Adipocyte (in vitro differentiated cells): ENCODE results near the gene PXN.
"Not testable (repeated sequence)": the region's sequence is repeated elsewhere in the genome, so short reads cannot be mapped to it uniquely, and the experiment has no call there.

ENCODE experiments used
- DNase-seq: peaks from one replicate; pipeline ENCODE4 v3.0.0-alpha.2; 2015; ENCODE audit warnings: low read depth
- H3K27me3 ChIP-seq: replicated peaks from 2 replicates; pipeline ENCODE4 v1.7.0; 2013; ENCODE audit warnings: mild to moderate bottlenecking, low read length, moderate library complexity; ENCODE audit not compliant: control insufficient read depth, insufficient read depth
- H3K36me3 ChIP-seq: 2 replicates; pipeline ENCODE4 v1.7.0; 2013; ENCODE audit warnings: low read length, mild to moderate bottlenecking, moderate library complexity; ENCODE audit not compliant: control insufficient read depth, insufficient read depth, severe bottlenecking
- H3K4me1 ChIP-seq: 2 replicates; pipeline ENCODE4 v1.7.0; 2013; ENCODE audit warnings: mild to moderate bottlenecking, low read length, moderate library complexity; ENCODE audit not compliant: control insufficient read depth, insufficient read depth
- H3K4me3 ChIP-seq: 2 replicates; pipeline ENCODE4 v1.7.0; 2013; ENCODE audit warnings: mild to moderate bottlenecking, low read length, moderate library complexity
- H3K9ac ChIP-seq: 2 replicates; pipeline ENCODE4 v1.7.0; 2013; ENCODE audit warnings: mild to moderate bottlenecking, low read length, moderate library complexity
- H3K9me3 ChIP-seq: 2 replicates; pipeline ENCODE4 v1.7.0; 2013; ENCODE audit warnings: mild to moderate bottlenecking, low read length, moderate library complexity; ENCODE audit not compliant: control insufficient read depth

PXN gene

DNA sequence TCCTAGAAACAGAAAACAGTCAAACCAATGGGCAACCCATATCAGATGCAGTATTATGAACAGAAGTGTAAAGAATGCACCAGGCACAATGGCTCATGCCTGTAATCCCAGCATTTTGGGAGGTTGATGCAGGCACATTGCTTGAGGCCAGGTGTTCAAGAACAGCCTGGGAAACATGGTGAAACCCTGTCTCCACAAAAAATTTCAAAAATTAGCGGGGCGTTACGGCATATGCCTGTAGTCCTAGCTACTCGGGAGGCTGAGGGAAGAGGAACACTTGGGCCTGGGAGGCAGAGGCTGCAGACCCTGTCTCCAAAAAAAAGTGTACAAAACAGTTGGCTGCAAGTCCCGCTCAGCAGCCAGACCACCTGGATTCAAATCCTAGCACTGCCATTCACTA is 4.9 kb downstream of the PXN start:
- DNase-seq = no peak
- no peak overlapping the region for H3K4me3 ChIP-seq
- no peaks in the 10 kb centered on the region for H3K27me3 ChIP-seq
- no peaks in the 10 kb centered on the region for H3K36me3 ChIP-seq
- H3K9ac ChIP-seq = no peak overlapping the region
- no peaks in the 10 kb centered on the region for H3K9me3 ChIP-seq
- H3K4me1 ChIP-seq = peaks cover 77% of the 10 kb centered on the region

DNA sequence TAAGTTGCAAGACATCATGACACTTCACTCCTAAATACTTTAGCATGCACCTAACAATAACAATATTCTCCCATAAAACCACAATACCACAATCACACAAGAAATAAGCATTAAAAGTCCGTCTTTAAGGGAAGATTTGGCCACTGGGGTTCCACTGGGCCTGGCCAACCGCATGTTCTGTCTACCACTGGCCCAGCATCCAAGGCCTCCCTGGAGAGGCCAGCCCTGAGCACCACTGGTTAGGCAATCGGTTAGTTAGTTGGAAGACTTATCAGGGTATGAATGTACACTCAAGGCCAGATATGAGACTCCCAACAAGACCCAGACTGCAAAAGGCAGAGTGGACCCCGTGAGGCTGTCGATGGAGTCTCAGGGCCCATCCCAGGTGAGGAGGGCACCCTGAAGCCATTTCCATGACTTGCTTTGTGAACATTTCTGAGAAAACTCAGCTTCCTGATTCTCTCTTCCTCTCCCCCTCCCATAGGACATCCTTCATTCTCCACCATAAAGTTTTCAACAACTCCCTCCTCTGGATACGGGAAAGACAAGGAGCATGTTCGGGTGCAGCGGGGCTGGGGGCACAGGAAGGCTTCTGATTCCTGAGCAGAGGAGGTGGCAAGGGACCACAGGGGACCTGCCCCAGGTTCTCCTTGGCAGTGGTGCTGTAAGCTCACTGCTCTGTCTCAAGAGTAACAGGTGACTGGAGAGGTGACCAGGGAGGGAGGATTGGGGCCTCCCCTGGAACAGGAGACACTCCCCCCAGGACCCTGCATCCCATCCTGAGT is 5.9 kb downstream of the PXN start:
- H3K9ac ChIP-seq = peak overlapping the region; percentile 58
- peaks cover 5% of the 10 kb centered on the region for H3K36me3 ChIP-seq
- H3K4me1 ChIP-seq = peaks cover 77% of the 10 kb centered on the region
- H3K27me3 ChIP-seq = no peaks in the 10 kb centered on the region
- H3K9me3 ChIP-seq = no peaks in the 10 kb centered on the region
- H3K4me3 ChIP-seq = peak overlapping the region; percentile 32
- DNase-seq = no peak

DNA sequence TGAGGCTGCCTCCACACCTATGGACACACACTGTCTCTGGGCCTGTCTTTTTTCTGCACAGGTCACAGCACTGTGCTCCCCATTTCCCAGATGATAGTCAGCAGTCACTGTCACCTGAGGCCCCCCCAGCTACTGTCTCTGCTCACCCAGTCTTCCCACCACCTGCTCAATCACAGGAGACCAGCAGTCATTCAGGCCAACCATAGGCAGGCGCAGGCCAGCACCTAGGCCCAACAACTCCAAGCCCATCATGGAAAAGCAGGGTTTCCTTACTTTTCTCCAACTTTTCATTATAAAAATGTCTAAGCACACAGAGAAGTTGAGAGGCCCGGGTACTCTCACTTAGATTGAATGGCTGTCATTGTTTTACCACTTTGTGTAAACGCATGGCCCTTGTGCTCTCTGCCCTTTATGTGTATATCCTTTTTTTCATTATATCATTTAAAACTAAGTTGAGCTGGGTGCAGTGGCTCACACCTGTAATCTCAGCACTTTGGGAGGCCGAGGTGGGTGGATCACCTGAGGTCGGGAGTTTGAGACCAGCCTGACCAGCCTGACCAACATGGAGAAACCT is 7.1 kb downstream of the PXN start:
- DNase-seq = no peak
- Histone ChIP-seq H3K4me3 (no peak overlapping the region), H3K4me1 (peaks cover 65% of the 10 kb centered on the region), H3K9ac (no peak overlapping the region), H3K36me3 (peaks cover 9% of the 10 kb centered on the region), H3K9me3 (no peaks in the 10 kb centered on the region), H3K27me3 (no peaks in the 10 kb centered on the region)

DNA sequence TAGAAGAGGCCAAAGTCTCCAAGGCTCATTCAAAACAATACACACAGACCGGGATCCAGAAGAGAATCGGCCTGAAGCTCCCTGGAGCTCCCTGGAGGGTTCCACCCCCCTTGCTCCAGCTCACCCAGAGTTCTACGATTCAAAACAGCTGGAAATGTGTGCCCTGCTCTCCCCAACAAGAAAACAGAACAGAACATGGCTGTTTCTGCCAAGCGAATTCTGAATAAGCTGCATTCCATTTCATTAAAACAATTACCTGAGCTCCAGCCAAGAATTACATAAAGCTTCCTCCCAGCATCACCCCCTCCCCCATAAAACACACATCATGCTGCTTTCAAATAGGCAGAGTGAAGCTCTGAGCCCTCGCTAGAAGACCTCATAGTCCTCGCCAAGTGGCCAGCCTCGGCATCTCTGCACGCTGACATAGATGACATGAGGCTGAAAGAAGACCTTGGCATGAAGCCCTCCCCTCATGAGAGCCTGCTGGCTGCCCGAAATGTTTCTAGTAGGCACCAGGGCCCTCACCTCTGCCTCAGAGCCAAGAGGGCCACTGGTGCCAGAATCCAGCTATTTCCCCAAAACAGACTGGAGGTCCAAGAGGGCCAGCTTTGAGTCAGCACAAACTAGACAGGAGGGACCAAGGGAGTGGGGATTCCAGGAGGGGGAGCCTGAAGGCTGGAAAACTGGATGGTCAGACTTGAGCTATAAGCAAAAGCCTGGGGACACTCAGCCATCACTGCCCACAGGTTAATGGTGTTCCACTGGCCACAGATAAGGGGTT is 8.3 kb downstream of the PXN start:
- H3K4me1 ChIP-seq = peaks cover 62% of the 10 kb centered on the region
- H3K9me3 ChIP-seq = no peaks in the 10 kb centered on the region
- H3K27me3 ChIP-seq = no peaks in the 10 kb centered on the region
- DNase-seq = peak; percentile 92
- H3K36me3 ChIP-seq = peaks cover 9% of the 10 kb centered on the region
- peak overlapping the region; percentile 12 for H3K4me3 ChIP-seq
- H3K9ac ChIP-seq = peak overlapping the region; percentile 66

DNA sequence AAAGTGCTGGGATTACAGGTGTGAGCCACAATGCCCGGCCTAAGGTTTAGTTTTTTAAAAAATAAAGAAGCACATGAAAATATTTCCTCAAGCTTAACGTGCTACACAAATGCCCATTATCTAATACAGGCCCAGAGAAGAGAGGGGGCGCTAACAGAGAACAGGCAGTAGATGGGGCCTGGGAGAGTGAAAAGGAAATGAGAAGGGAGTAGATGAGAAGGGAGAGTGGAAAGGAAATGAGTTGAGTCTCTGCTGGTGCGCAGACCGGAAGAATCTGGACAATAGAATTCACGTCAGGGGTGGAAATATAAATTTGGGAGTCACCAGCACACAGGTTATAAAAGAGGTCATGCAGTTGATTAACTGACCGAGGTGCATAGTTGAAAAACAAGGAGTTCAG is 10.7 kb downstream of the PXN start:
- H3K27me3 ChIP-seq = no peaks in the 10 kb centered on the region
- H3K4me3 ChIP-seq = no peak overlapping the region
- no peaks in the 10 kb centered on the region for H3K9me3 ChIP-seq
- DNase-seq = no peak
- peaks cover 60% of the 10 kb centered on the region for H3K4me1 ChIP-seq
- no peak overlapping the region for H3K9ac ChIP-seq
- peaks cover 9% of the 10 kb centered on the region for H3K36me3 ChIP-seq

DNA sequence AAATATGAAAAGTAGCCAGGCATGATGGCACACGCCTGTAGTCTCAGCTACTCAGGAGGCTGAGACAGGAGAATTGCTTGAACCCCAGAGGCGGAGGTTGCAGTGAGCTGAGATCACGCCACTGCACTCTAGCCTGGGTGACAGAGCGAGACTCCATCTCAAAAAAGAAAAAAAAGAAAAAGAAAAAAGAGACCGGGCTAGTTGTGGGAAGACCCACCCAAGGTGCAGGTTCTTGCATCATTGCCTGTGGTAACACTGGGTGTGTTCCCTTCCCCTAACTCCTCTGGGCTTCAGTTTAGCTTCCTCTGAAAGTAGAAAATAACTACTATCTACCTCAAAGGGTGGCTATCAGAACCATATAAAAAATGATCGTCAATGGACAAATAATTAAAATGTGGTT is 12.2 kb downstream of the PXN start:
- DNase-seq = peak; percentile 45
- H3K4me1 ChIP-seq = peaks cover 59% of the 10 kb centered on the region
- H3K36me3 ChIP-seq, H3K27me3 ChIP-seq, H3K4me3 ChIP-seq, H3K9ac ChIP-seq, H3K9me3 ChIP-seq: not testable (repeated sequence)

DNA sequence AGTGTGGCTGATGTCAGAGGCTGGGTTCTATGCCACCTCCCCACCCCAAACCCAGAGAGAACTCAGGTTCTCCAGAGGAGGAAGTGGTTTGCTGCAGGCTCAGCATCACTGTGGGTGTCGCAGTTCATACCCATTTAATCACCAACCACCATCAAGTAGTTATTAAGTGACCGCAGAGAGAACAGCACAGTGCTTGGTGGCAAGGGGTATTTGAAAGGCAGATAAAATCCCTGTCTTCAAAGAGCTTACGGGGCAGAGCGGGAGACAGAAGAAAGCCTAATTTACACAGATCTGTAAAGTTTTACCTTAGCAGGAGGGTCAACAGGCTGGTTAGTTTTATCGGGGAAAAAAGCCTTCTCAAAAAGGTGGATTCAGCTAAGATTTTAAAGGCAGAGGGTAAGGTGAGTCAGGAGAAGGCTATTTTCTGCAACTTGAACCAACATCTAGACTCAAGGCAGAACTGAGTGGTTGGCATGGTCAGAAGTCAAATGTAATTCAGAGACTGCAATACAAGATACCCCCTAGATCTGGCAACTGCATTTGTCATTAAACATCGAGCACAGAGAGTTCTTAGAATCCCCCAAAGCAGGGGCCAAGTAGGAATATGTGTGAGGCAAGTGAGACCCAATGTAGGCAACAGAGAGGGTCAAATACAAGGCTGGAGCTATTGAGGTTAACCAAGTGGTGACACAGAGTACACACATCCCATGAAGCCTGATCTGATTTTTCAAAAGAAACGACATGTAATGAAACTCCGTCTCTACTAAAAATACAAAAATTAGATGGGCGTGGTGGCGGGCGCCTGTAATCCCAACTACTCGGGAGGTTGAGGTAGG is 13.2 kb downstream of the PXN start:
- no peak overlapping the region for H3K9ac ChIP-seq
- no peak overlapping the region for H3K4me3 ChIP-seq
- no peaks in the 10 kb centered on the region for H3K9me3 ChIP-seq
- no peaks in the 10 kb centered on the region for H3K27me3 ChIP-seq
- H3K4me1 ChIP-seq = peaks cover 59% of the 10 kb centered on the region
- DNase-seq = no peak
- H3K36me3 ChIP-seq = peaks cover 9% of the 10 kb centered on the region

DNA sequence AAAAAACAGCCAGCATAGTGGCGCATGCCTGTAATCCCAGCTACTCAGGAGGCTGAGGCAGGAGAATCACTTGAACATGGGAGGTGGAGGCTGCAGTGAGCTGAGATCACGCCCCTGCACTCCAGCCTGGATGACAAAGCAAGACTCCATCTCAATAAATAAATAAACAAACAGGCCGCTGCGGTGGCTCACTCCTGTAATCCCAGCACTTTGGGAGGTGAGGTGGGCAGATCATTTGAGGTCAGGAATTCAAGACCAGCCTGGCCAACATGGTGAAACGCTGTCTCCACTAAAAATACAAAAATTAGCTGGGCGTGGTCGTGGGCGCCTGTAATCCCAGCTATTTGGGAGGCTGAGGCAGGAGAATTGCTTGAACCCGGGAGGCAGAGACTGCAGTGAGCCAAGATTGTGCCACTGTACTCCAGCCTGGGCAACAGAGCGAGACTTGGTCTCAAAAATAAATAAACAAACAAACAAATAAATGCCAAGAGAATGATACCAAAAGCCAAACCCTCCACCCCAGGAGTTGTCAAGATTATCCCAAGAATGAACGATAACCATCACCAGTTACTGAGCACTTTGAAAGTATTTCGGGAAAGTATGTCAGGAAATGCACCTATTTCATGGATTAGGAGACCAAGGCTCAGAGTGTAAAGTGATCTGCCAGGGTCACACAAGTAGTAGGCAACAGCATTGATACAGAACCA is 14.0 kb downstream of the PXN start:
- DNase-seq, H3K36me3 ChIP-seq: not testable (repeated sequence)

DNA sequence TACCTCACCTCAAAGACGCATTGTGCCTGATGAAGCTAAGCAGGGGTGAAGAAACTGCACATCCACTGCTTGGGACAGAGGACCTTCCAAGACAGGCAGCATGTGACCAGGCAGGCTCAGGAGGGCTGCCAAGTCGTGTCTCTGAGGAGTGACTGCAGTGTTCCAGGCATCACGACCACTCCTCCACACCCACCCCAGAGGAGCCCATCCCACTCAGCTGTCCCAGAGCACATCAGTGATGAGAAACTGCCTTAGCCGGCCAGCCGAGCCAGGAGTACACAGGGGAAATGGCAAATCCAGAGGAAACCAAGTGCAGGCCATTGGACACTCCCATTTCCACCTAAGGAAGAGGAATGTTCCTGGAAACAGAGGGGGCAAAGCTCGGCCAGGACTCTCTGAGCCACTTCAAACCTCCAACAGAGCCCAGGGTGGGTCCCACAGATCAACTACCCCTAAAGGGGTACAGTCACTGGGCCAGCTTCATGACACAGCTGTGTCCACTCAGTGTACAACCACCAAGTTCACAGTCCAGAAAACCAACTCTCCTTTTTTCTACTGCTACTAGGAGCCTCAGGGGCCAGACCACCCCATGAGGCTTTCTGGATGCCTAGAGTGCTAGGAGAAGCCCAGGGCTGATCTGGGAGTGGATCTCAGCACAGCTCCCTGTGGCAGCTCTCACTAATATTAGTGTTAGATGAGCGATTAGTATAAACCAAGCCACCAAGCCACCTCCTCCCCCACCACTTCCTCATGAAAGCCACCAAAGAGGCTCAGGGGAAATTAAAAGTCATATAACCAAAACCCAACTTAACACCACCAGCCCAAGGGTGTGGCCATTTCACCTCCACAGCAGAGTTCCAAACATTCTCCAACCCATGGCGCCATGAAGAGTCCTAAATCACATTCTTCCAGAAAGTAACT is 15.4 kb downstream of the PXN start:
- peak overlapping the region; percentile 41 for H3K4me3 ChIP-seq
- peaks cover 60% of the 10 kb centered on the region for H3K4me1 ChIP-seq
- no peak for DNase-seq
- peak overlapping the region; percentile 35 for H3K9ac ChIP-seq
- no peaks in the 10 kb centered on the region for H3K9me3 ChIP-seq
- peaks cover 7% of the 10 kb centered on the region for H3K36me3 ChIP-seq
- H3K27me3 ChIP-seq = no peaks in the 10 kb centered on the region

More for the DNA sequence above, 14.0 kb downstream of the PXN start:
- H3K4me1 ChIP-seq = peaks cover 58% of the 10 kb centered on the region
- H3K9ac ChIP-seq, H3K9me3 ChIP-seq, H3K4me3 ChIP-seq, H3K27me3 ChIP-seq: not testable (repeated sequence)
